ENCODE data around the gene MAPKAPK2. TPM values are rescaled to one million over a fixed set of nuclear protein-coding genes. Genes with fewer than 3 reads are reported as not detected.
A peak's percentile ranks its signal among the peaks of the same experiment; 100 is the strongest.

Gene MAPKAPK2
- polyA plus RNA-seq, 3 donors = 1.6 to 56.9 (median 2.2) TPM

DNA sequence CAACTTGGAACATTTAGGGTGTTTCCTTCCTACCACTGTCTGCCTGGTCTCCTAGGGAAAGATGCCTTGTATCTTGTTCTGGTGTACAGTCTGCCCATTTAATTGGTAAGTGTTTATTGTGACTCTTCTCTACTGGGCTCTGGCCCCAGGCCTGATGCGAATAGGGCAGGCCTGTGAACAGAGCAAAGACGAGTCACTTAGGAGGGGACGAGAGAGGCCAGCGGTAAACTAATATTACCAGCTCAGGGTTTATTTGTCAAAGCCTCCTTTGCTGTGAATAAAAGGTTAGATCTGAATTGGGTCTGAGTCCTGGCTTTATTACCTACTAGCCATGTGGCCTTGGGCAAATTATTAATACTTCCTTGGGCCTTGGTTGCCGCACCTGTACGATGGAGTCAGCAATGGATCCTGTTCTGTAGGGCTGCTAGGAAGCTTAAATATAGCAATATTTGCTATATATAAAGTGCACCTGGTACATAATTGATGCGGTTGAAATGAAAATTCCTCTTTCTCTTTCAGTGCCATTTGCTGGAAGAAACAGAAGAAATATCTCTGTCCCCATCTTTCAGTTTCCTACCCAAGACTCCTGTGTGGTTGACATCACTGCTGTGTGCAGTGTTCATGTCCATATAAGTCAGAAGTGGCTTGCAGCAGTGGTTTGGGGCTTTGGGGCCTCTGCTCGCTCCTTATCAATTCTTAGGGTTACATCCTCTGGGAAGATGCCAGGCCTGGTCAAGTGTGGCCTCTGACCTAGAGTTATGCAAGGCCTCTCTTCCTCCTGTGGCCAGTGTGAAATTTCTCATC is 32.4 kb downstream of the MAPKAPK2 start:
- no peak for TF ChIP-seq CTCF (IDR thresholded peaks at IDR 0.05)
- intact Hi-C loops (cut with micrococcal nuclease) = no loop called here

DNA sequence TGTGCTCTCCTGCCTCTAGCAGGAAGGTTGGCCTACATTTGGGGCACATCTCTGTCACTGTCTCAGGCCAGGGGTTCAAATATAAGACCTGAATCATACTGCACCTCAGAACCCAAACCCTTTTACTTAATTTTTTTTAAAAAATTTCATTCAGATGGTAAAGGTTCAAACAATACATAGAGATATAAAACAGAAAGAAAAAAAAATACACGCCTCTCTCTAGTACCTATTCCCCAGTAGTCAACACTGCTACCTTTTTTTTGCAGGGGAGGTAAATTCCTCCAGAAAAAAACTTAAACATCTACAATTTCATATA is 32.9 kb downstream of the MAPKAPK2 start:
- no CpG with 5 or more reads among the region's 1 CpG for WGBS (ENCODE audit: insufficient coverage)
- peaks cover 0 to 1% (median 1%) of the 10 kb centered on the region in 3 donors for H3K27me3 Mint-ChIP-seq (ENCODE audit: low read depth in 3 of 3)
- Histone ChIP-seq H3K9ac (ENCODE audit: insufficient read depth, low read length, poor library complexity, severe bottlenecking) (no peak overlapping the region), H3K27me3 (ENCODE audit: control insufficient read depth in 2 of 2, insufficient read depth in 2 of 2, low read length in 2 of 2) (no peaks in the 10 kb centered on the region), H3K4me1 (ENCODE audit: control insufficient read depth in 1 of 2, insufficient read depth in 2 of 2, low read length in 2 of 2) (peaks cover 51 to 67% of the 10 kb centered on the region in 2 donors), H3K27ac (ENCODE audit: low read depth in 1 of 2, low read length in 2 of 2) (no peak overlapping the region), H2AFZ (ENCODE audit: insufficient read depth, low read depth, low read length, poor library complexity, severe bottlenecking) (no peak overlapping the region), H3K4me3 (replicated peaks in 1 of 3; ENCODE audit: low read depth in 2 of 3, low read length in 3 of 3) (no peak overlapping the region), H3K79me2 (ENCODE audit: insufficient read depth, low read length) (peaks cover 100% of the 10 kb centered on the region), H3K9me3 (replicated peaks in 1 of 2; ENCODE audit: control insufficient read depth in 1 of 2, insufficient read depth in 1 of 2, low read length in 2 of 2) (no peaks in the 10 kb centered on the region), H3K4me2 (replicated peaks; ENCODE audit: extremely low read depth, low read length, poor library complexity, severe bottlenecking) (peak overlapping the region; percentile 12), H4K20me1 (ENCODE audit: insufficient read depth, low read length) (peaks cover 100% of the 10 kb centered on the region), H3K36me3 (replicated peaks in 1 of 2; ENCODE audit: control insufficient read depth in 1 of 2, insufficient read depth in 2 of 2, low read length in 2 of 2) (no peaks in the 10 kb centered on the region)
- peak overlapping the region in 6 of 7 donors; percentile 31 to 85 (median 70) for H3K27ac Mint-ChIP-seq
- intact Hi-C loops (cut with micrococcal nuclease) = no loop called here
- peaks cover 74% of the 10 kb centered on the region for H3K4me1 Mint-ChIP-seq
- no peak for DNase-seq
- H3K36me3 Mint-ChIP-seq = peaks cover 5 to 22% of the 10 kb centered on the region in 2 donors
- peak overlapping the region in 1 of 2 donors; percentile 63 for H3K4me3 Mint-ChIP-seq
- no peak for TF ChIP-seq CTCF (IDR thresholded peaks at IDR 0.05)
- H3K9me3 Mint-ChIP-seq = no peaks in the 10 kb centered on the region

More for the DNA sequence above, 32.4 kb downstream of the MAPKAPK2 start:
- no peak overlapping the region for H3K4me3 ChIP-seq (replicated peaks in 1 of 3; ENCODE audit: low read depth in 2 of 3, low read length in 3 of 3)
- peaks cover 0 to 1% (median 0%) of the 10 kb centered on the region in 3 donors for H3K27me3 Mint-ChIP-seq (ENCODE audit: low read depth in 3 of 3)
- H3K4me3 Mint-ChIP-seq = peak overlapping the region in 1 of 2 donors; percentile 63
- peaks cover 5 to 22% of the 10 kb centered on the region in 2 donors for H3K36me3 Mint-ChIP-seq
- peaks cover 100% of the 10 kb centered on the region for H4K20me1 ChIP-seq (ENCODE audit: insufficient read depth, low read length)
- H3K9me3 ChIP-seq (replicated peaks in 1 of 2; ENCODE audit: control insufficient read depth in 1 of 2, insufficient read depth in 1 of 2, low read length in 2 of 2) = no peaks in the 10 kb centered on the region
- H3K4me2 ChIP-seq (replicated peaks; ENCODE audit: extremely low read depth, low read length, poor library complexity, severe bottlenecking) = peak overlapping the region; percentile 12
- peaks cover 51 to 71% of the 10 kb centered on the region in 2 donors for H3K4me1 ChIP-seq (ENCODE audit: control insufficient read depth in 1 of 2, insufficient read depth in 2 of 2, low read length in 2 of 2)
- no peak overlapping the region for H3K9ac ChIP-seq (ENCODE audit: insufficient read depth, low read length, poor library complexity, severe bottlenecking)
- 0% methylated on average over 1 of the region's 8 CpGs for whole genome bisulfite sequencing (ENCODE audit: insufficient coverage)
- no peaks in the 10 kb centered on the region for H3K36me3 ChIP-seq (replicated peaks in 1 of 2; ENCODE audit: control insufficient read depth in 1 of 2, insufficient read depth in 2 of 2, low read length in 2 of 2)
- no peaks in the 10 kb centered on the region for H3K27me3 ChIP-seq (ENCODE audit: control insufficient read depth in 2 of 2, insufficient read depth in 2 of 2, low read length in 2 of 2)
- H2AFZ ChIP-seq (ENCODE audit: insufficient read depth, low read depth, low read length, poor library complexity, severe bottlenecking) = no peak overlapping the region
- DNase-seq = peak in 2 of 3 donors; percentile 27 to 38
- H3K79me2 ChIP-seq (ENCODE audit: insufficient read depth, low read length) = peaks cover 100% of the 10 kb centered on the region
- H3K27ac ChIP-seq (ENCODE audit: low read depth in 1 of 2, low read length in 2 of 2) = no peak overlapping the region
- H3K4me1 Mint-ChIP-seq = peaks cover 77% of the 10 kb centered on the region
- H3K27ac Mint-ChIP-seq = peak overlapping the region in 6 of 7 donors; percentile 31 to 85 (median 70)
- H3K9me3 Mint-ChIP-seq = no peaks in the 10 kb centered on the region

All from CD14-positive monocyte (primary cell).